Islet of Langerhans (tissue), 1 donor: ENCODE data around the gene TEAD1.
"Not testable (repeated sequence)": the region's sequence is repeated elsewhere in the genome, so short reads cannot be mapped to it uniquely, and the experiment has no call there.

Experiments
- FAIRE-seq: peaks from one replicate; lab custom pipeline; 2011; peaks lifted over from hg19 to GRCh38; lab: Jason Lieb, UNC

Gene TEAD1

GRCh38 chr11:12743834-12744449 is 69.7 kb downstream of the TEAD1 start:
- no peak for FAIRE-seq

DNA sequence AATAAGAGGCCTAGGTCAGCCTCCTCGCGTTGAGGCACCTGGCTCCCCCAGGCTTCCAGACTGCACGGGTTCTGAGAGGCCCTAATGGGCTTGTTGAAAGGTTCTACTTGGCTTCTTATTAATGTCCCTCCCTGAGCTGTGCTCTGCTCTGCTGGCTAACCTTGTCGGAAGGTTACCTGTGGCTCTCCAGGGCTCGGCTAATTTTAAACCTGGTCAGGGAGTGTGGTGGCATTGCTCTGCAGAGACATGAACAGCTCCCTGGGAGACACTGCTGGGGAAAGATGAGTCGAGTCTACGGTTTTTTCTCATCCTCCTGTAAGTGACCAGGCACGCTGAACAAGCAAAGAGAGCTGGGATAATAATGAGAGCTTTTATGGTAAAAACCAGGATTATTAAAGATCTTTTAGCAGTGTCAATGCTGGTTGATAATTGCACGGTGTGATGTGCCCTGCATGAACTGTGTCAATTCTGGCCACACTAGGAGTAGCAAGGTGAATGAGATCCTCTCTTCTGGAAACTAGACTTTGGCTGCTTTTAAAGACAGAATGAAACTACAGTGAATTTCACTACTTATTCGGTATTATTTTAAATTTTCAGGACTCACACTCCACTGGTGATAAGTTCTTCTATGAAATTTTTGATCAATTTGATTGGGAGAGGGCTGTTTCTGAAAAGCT is 70.7 kb downstream of the TEAD1 start:
- FAIRE-seq = no peak

DNA sequence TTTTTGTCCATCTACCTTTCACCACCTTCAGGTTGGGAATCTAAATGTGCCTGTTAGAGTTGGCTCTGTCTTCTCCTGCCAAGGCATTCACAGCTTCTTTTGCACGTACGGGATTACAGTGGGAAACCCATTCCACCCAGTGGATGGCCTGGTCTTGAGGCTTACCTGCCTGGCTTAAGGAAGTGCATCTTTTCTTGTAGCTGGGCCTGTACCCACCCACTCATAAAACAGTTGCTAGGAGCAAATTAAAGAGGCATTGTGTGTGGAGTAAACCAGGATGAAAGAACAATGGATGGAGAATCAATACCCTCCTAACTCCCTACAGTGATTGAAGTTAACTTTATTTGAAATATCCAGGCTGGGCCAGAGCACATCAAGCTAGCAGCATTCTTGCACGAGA is 71.6 kb downstream of the TEAD1 start:
- FAIRE-seq = no peak

GRCh38 chr11:12746593-12747097 is 72.4 kb downstream of the TEAD1 start:
- no peak for FAIRE-seq

DNA sequence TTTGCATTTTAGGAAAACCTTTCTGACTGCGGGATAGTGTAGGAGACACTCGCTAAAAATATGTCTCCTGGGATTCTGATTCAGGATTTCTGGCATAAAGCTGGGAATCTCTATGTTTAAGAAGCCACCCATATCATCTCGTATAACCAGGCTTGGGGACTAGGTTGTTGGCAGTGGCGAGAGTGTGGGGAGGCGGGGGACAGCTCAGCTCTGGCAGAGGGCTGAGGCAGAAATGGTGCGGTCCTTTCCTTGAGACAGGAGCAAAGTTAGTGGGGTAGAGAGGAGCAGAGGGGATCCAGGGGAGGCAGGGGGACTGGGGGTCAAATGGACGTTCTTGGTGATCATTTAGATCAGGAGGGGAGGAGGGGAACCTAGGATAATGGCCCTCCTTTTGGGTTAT is 74.3 kb downstream of the TEAD1 start:
- no peak for FAIRE-seq

GRCh38 chr11:12749442-12749841 is 75.2 kb downstream of the TEAD1 start:
- no peak for FAIRE-seq

- FAIRE-seq = no peak
Observed at GRCh38 chr11:12750181-12750580, 76.0 kb downstream of the TEAD1 start.

- FAIRE-seq = no peak
Observed at GRCh38 chr11:12752868-12753524, 78.8 kb downstream of the TEAD1 start.

- FAIRE-seq = no peak
Observed at GRCh38 chr11:12754021-12754420, 79.8 kb downstream of the TEAD1 start.

DNA sequence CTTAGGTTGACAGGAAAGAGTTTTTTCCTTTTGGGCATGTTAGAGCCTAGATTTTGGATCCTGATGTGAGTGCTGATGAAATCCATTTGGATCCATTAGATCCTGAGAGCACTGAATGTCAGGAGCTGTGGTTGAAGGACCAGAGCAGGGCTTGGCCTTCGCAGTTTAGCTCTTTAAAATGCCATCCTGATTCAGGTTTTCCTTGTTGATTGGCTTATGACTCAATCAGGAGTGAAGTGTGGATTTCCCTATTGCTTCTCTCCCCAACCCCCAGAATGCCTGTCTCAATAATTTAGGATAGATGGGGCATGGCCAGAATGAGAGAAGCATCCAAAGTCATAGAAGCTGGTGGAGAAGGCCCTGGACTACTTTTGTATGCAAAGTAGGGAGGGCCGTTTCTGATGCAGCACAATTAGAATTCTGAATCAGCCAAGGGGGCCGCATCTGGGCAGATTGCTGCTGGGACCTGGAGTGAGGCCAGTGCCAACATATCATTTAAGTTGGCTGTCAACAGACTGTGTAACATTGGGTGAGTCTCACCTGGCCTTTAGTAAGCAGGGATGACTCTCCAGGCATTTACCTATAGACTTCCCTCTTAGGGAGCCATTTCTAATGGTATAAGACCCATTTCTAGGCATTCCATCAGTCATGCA is 80.5 kb downstream of the TEAD1 start:
- no peak for FAIRE-seq

DNA sequence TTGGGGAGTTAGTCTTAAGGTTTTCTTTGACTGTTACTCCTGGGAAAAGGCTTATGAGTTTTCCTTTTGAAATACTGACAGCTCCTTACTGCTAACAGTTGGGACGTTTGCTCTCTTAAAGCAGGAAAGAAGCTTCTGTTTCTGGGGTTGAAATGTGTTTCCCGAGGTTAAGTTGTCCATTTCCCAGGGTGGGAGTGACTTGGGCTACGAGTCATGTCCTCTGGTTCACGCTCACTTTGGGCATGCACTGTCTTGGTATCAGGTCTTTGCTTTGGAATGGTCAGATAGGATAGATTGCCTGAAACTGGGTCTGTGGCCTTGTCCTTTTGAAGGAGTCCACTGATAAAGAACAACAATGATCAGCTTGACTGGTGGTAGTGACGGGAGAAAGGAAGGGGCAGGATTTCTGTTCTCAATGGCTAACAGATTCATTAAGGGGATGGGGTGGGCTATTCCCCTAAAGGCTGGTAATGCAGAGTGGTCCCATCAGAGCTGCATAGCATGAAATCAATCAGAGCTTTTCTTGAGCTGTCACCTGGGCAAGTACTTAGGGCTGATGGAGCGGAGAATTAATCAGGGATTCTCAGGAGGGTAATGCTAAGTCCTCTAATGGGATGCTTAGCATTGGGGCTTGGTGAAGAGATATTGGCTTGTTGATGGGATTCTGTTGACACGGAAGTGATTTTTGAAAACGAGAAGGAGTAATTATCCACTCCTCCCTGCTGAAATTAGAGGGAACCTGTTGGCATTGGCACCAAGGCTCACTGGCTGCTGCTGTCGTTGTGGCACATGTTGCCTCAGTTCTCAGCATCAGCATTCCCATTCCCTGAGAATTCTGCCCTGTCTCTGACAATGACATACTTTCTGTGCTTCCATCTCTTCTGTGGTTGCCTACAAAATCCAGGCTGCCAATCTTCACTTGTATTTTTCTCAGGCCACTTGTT is 81.6 kb downstream of the TEAD1 start:
- FAIRE-seq = no peak

DNA sequence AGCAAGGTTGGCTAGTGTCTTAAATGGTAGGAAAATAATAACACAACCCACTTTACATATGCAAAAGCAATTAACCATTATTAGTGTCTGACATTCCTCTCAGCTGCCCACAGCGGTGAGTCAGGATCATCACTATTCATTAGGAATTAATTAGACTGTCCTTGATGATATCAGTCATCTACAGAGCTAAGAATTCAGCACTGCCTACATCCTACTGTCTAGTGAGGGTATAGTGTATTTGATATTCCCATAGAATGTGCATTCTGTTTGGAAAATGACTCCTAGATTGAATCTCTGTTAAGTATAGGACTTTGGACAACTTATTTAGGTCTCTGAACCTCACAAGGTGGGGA is 82.2 kb downstream of the TEAD1 start:
- no peak for FAIRE-seq

DNA sequence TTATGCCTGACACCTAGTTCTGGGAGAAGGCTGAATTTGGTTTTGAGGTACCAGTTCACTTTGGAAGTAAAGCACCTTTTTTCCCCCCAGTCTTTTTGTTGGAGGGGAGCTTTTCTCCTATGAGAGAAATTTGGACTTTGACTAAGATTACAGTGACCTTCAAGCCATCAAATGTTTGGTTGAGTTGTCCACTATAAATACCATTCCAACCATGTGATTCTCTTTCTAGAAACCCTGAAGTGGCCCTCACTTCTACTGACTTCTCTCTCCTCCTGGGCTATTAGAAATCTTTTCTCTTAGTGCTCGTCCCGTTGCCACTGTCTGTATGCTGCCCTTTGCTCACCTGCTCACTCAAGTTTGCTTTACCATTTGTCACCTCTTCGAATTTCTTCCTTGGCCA is 82.6 kb downstream of the TEAD1 start:
- FAIRE-seq = no peak

DNA sequence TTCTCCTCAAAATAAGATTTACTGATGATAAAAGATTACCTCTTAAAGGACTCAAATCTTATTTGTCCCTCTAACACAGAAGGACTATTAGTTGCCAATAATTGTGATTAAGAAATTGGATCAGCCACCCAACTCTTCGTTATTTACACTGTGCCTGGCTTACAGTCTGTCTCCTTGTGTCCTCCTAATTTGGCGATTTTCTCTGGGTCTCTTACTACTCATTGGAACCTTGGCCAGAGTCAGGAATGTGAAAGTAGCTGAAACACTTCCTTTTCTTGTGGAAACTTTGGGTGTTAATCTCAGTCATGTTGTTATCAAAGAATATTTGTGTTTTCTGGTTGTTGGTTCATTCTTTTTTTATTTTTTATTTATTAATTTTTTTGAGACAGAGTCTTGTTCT is 83.2 kb downstream of the TEAD1 start:
- no peak for FAIRE-seq

GRCh38 chr11:12758117-12758516 is 83.9 kb downstream of the TEAD1 start:
- FAIRE-seq = not testable (repeated sequence)

DNA sequence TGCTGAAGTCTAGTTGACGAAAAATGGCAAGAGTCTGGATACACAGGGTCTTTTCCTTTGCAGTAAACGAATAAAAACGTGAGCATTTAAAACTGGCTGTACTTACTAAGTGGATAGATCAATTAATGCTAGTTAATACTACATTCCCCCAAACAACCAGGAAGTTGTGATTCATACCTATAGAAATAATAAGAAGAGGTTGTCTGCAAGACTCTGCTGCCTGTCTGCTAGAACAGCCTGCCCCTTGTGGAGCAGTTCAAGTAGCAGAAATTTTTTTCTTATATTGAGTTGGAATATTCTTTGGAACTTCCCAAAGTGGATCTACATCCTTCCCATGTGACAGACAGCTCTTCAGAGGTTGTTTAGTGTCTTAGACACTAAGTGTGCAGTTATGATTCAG is 86.8 kb downstream of the TEAD1 start:
- FAIRE-seq = no peak

GRCh38 chr11:12762278-12762677 is 88.1 kb downstream of the TEAD1 start:
- FAIRE-seq = no peak

- no peak for FAIRE-seq
Observed at GRCh38 chr11:12762696-12763324, 88.6 kb downstream of the TEAD1 start.

DNA sequence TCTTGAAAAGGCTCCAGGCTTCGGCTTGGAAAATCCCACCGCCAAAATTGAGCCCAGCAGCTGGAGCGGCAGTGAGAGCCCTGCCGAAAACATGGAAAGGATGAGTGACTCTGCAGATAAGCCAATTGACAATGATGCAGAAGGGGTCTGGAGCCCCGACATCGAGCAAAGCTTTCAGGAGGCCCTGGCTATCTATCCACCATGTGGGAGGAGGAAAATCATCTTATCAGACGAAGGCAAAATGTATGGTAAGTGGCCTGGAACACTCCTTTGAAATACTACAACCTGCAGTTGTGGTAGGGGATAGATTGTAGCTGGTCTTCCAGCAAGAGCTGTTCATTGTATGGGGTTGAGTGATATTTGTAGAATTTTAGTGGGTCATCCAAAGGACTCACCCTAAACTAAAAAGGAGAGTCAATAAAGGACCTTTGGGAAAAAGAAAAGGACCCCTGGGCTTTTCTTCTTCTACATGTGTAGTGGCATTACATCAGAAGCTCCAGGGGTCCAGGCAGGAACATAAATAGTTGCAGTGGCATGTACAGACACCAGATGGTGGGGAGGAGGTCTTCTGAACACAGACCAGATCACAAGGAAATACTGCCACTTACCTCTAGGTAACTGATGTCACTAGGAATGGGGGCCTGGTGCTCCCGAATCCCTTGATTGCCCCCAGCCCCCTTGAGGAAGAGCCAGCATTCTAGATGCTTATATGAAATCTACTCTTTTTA is 90.1 kb downstream of the TEAD1 start:
- FAIRE-seq = no peak

DNA sequence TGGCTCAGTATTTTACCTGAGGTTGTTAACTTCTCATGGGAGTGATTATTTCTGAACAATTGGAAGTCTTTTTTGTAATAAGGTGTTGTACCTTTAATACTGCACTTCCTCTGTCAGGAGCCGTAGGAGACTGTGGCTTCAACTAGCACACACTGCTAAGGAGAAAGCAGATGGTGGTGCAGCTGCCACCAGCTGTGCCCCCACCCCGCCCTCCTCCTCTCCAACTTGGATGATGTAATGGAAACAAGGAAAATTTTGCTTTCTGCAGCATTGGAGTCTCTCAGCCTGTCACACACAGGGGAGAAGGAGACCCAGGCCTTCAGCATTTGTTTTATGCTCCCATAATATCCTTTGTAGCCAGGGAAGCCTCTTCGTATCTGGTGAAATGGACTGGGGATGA is 91.2 kb downstream of the TEAD1 start:
- peak; percentile 76 for FAIRE-seq

DNA sequence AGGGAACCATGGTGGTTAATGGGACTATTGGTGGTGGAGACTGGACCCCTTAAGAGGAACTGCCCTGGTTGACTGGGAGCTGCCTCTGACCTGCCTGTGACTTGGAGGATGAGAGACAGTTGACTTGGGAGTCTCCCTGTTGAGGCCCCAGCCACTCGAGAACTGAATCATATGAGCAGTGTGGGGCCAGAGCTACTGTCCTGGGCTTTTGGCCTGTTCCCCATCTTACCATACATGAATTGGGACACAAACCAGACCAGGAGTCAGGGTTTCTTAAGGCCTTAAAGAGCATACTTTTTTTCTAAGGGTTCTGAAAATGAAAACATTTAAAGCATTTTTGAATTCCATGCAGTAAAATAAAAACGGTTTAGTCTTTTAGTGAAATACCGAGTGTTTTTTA is 92.8 kb downstream of the TEAD1 start:
- FAIRE-seq = no peak
